ENCODE data around the gene HDGFL3.

DNA sequence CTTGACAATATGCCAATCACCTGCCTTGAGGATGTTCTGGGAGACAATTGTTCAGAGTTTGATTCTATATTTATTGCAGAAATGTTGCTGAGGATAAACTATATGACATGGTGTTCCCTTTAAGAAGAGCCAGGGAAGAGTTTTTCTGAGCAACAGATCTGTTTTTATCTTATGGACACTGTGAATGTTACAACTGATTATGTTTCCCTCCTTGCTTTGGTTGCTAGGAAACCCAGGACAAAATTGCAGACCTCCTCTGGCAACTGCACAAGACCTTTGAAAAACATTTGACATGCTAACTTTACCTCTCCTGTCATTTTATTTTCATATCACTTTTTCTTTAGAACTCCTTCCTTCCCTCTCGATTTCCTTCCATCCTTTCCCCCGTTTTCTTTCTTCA is 108.3 kb downstream of the HDGFL3 start:
- no peak for TF ChIP-seq POLR2A (IDR thresholded peaks at IDR 0.05)
- TF ChIP-seq, protein P1, sequence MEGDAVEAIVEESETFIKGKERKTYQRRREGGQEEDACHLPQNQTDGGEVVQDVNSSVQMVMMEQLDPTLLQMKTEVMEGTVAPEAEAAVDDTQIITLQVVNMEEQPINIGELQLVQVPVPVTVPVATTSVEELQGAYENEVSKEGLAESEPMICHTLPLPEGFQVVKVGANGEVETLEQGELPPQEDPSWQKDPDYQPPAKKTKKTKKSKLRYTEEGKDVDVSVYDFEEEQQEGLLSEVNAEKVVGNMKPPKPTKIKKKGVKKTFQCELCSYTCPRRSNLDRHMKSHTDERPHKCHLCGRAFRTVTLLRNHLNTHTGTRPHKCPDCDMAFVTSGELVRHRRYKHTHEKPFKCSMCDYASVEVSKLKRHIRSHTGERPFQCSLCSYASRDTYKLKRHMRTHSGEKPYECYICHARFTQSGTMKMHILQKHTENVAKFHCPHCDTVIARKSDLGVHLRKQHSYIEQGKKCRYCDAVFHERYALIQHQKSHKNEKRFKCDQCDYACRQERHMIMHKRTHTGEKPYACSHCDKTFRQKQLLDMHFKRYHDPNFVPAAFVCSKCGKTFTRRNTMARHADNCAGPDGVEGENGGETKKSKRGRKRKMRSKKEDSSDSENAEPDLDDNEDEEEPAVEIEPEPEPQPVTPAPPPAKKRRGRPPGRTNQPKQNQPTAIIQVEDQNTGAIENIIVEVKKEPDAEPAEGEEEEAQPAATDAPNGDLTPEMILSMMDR (IDR thresholded peaks at IDR 0.05): no peak
